NCI-H510A (cell line): Measurements from ENCODE around the gene TMC2.
"Not testable (repeated sequence)": the region's sequence is repeated elsewhere in the genome, so short reads cannot be mapped to it uniquely, and the experiment has no call there.

ENCODE experiments used
- DNase-seq: peaks from one replicate; lab custom pipeline; 2025; lab: John Stamatoyannopoulos, UW

The TMC2 gene

DNA sequence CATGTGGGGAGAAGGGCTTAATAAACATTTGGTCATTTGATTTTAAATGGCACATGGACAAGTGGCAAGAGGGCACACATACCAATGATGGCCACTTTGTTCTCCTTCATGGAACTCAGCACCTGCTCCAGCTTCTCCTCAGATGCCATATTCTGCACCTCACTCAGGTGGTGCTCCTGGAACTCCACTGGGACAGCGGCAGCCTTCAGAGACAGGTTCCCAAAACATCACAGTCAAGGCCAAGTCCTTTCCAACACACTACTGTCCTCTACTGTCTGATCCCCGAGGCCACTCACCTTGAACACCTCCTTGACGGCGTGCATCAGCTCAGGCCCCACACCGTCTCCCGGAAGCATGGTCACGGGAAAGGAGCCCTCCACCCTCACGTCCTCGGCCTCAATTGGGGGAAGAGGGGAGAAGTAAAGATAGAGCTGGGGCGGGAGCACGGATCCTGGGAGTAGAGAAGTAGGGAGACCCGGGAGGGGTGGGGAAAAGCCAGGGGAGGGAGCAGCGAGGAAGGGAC, 127.1 kb downstream of the TMC2 start:
- DNase-seq, result no peak

DNA sequence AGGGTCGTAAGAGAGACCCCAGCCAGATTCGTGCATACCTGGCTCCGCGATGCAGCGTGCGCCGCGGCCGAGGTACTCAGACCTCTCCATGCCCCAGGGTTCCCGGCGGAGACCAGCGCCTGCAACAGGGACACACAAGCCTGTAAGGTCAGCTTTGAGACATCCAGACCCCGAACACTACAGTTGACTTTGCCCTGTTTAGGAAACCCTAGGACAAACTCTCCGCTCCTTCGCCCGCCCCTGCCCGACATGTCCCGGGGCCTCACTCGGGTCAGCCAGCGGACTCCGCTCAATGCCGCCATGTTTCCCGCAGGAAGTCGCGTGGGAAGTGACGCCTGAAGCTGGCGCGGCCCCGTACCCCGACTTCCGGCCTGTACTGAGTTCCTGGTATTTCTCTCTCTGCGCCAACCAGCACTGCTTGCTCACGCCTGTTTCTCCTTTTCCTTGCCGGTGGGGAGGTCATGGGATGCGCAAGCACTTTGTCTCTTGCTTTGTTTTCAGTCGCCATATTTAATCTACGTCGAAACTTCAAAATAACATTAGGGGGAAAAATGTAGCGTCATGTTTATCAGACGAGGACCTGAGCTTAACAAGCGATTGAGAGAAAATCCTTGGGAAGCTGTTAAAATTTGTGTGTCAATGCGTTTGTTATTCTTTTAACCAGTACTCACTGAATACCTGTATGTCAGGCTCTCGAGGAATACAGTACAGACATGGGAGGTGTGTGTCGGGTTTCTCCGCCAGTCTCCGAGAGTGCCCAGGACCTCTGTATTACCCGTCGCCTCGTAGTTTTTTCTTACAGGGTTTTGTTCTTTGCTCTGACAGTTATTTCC, 127.7 kb downstream of the TMC2 start, which contains the start of gene IDH3B:
Gene IDH3B, minus strand, starts transcription at position 330 of the 833 bp plus-strand sequence. Its CDS starts 28 bp downstream, at position 302.
- DNase-seq, result peak; percentile 94

DNA sequence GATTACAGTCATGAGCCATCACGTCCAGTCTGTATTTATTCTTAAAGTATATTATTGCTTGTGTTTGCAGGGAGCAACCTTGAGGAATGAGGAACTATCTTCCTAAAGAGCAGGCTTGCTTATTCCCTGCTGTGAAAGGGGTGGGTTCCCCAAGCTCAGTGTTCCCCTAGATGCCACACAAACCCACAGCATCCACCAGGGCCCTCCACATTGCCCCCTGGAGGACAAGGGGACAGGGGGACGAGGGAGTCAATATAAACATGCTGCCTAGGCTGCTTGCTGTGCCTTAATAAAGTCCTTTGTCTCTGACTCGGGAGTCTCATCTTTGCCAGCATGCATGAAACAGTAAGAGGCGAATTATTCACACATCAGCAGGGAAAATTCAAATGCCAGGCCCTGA, 135.6 kb downstream of the TMC2 start:
- DNase-seq, result no peak

- no peak for DNase-seq
These were observed 136.1 kb downstream of the TMC2 start for GRCh38 chr20:2672446-2672845.

GRCh38 chr20:2673453-2673852, 137.1 kb downstream of the TMC2 start:
- no peak for DNase-seq

DNA sequence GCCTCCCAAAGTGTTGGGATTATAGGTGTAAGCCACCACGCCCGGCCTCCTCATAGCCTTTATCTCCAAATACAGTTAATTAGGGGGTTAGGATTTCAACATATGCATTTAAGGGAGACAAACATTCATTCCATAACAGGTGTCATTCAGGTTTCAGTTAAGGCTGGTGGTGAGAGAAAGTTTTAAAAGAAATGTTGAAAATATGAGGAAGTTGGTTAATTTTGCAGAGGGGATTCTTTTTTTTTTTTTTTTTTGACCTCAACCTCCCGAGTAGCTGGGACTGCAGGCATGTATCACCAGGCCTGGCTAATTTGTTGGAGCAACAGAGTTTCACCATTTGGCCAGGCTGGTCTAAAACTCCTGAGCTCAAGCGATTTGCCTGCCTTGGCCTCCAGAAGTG, 143.7 kb downstream of the TMC2 start:
- DNase-seq, result no peak

GRCh38 chr20:2682040-2682439, 145.7 kb downstream of the TMC2 start:
- not testable (repeated sequence) for DNase-seq

DNA sequence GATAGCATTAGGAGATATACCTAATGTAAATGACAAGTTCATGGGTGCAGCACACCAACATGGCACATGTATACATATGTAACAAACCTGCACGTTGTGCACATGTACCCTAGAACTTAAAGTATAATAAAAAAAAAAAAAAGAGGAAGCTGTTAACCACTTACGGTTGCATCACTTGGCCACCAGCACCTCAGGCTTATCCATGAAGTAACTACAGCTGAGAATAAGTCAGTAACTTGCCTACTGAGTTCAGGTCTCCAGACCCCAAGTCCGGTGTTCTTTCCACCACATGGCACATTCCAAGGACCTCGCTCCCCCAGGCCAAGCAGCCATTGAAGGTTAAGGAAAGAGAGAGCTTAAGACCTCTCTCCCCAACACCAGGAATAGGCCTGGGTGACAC, 148.4 kb downstream of the TMC2 start:
- DNase-seq, result not testable (repeated sequence)

DNA sequence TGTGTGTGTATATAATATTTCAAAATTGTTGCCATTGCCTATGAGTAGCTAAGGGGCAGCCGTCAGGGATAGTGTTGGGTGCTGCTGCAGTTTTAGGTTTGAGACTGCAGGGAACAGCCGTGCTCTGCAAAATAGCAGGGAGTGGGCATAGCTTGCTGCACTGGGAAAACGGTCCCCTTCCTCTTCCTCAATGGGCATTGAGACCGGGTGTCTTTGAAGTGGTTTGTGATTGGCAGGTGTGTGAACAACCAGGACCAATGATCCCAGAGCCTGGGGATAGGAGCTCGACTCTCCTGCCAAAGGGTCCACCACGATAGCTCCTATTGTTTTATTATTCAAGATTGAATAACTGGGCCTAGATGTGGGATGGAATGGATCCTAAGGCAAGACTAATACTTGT, 151.1 kb downstream of the TMC2 start:
- DNase-seq, result no peak

- DNase-seq, result peak; percentile 46
These were observed 151.7 kb downstream of the TMC2 start for GRCh38 chr20:2688041-2688591.

DNA sequence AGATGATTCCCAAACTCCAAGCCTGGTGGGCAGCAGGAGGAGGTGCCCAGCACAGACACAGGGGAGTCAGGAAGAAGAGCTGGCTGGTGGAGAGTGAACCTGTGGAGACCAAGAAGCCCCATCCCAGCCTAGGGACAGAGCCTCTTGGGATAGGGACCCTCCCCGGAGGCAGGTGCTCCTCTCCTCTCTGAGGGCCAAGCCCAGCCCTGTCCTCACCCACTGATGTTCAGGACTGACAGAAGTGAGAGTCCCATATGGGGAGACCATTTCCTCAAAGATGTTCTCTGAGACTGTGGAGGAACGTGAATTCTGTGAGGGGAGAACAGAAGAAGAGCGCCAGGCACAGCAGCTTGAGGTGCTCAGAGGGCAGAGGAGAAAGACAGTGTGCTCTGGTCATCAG, 153.8 kb downstream of the TMC2 start:
- DNase-seq, result no peak

- DNase-seq, result no peak
These were observed 154.3 kb downstream of the TMC2 start for GRCh38 chr20:2690718-2691117.

DNA sequence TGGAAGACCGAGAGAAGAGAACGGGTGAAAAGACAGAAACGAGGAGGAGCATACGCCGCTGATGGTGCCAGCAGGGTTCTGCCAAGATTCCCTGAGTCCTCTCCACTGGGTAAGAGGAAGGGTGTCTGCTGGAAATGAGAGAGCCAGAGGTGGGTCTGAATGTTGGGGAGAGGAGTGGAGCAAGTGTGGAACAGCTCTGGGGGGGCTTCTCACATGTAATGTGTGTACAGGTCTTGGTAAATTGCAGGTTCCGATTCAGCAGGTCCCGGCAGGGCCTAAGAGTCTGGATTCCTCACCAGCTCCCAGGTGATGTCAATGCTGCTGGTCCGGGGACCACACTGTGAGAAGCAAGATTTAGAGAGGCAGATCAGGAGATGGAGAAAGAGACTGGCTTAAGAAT, 154.8 kb downstream of the TMC2 start:
- DNase-seq, result no peak
